Activated CD4-positive, CD25-positive, alpha-beta regulatory T cell treated with anti-CD3 and anti-CD28 coated beads, Interleukin-2, amount 50 U/mL, for 16 hours (primary cell): Measurements from ENCODE around the gene EPHB1.

Experiments used
- DNase-seq: peaks from one replicate; pipeline ENCODE4 v3.0.0-alpha.2; 2020; ENCODE audit warnings: low read depth, low spot score

The EPHB1 gene

GRCh38 chr3:135242285-135242684 lies 447.2 kb downstream of the EPHB1 start:
- no peak for DNase-seq

DNA sequence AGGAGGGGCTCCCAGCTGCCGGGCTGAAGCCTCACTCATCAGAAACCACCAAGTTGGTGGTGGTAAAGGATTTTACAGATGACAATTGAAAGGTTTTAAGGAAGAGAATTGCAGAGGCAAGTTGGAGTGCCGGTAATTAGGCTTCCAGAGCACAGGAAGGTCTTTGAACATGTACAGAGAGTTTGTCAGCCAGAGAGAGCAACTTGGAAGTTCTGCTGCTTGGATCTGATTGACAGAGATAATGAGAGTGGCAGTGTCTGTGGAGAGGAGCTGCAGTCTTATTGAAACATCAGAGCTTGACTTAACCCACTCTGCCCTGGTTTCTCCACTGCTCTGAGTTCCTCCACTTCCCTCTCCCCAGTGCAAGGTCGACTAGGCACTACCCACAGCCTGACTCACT lies 448.6 kb downstream of the EPHB1 start:
- no peak for DNase-seq

GRCh38 chr3:135246027-135246426 lies 451.0 kb downstream of the EPHB1 start:
- no peak for DNase-seq

GRCh38 chr3:135248213-135248612 lies 453.2 kb downstream of the EPHB1 start:
- DNase-seq = no peak

GRCh38 chr3:135249186-135249585 lies 454.1 kb downstream of the EPHB1 start:
- DNase-seq = no peak

- no peak for DNase-seq
Measured at GRCh38 chr3:135258916-135259315, 463.9 kb downstream of the EPHB1 start.

- no peak for DNase-seq
Measured at GRCh38 chr3:135260025-135260424, 465.0 kb downstream of the EPHB1 start.

GRCh38 chr3:135261214-135261775 lies 466.2 kb downstream of the EPHB1 start:
- no peak for DNase-seq

DNA sequence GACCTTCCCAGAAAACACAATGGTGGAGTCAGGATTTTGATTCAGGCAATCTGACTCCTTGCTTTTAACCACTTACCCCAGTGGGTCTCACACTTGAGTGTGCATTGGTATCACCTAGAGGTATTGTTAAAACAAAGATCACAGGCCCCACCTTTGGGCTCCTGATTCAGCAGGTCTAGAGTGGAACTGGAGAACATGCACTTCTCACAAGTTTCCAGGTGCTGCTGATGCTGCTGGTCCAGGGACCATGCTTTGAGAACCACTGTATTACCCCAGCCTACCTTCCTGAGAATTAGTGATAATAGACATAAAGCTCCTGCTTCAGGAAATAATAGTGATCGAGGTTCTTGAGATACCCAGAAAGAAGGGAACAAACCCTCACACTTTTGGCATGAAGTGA lies 466.9 kb downstream of the EPHB1 start:
- no peak for DNase-seq

- DNase-seq = no peak
Measured at GRCh38 chr3:135262441-135262840, 467.4 kb downstream of the EPHB1 start.

DNA sequence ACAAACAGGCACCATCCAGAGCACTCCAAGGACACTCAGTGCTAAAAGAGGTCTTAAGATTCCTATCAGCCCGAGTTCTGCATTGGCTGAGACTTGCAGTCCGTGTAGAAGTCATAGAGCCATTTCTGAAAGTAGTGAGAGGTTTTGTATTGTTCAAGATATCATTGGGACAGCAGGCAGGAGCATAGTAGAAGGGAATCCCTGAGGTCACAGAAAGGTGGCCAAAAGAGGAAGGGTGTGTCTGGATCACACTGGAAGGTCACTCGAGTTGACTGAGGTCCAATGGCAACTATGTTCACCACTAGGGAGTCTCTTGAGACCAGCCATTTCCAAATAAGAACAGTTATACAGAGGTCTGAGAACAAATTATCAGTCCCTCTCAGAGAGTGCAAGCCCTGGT lies 468.3 kb downstream of the EPHB1 start:
- no peak for DNase-seq

DNA sequence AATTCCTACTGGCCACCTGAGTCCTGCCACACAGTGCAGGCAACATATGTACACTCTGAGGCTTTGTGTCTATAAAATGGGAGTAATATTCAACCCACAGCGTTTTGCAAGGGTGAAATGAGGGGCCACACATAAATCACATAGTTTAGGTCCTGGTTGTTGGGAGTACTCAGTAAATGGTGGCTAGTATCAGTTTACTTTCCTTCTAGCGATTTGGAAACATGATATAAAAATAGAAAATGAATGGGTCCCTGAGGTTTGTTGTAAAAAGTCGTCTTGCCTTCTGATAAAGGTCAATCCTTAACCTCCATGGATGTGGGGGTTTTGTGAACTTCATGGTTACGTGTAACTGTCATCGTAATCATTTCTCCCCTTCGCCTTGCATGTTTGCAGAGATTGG lies 472.4 kb downstream of the EPHB1 start:
- DNase-seq = no peak

GRCh38 chr3:135268941-135269532 lies 474.0 kb downstream of the EPHB1 start:
- DNase-seq = no peak

DNA sequence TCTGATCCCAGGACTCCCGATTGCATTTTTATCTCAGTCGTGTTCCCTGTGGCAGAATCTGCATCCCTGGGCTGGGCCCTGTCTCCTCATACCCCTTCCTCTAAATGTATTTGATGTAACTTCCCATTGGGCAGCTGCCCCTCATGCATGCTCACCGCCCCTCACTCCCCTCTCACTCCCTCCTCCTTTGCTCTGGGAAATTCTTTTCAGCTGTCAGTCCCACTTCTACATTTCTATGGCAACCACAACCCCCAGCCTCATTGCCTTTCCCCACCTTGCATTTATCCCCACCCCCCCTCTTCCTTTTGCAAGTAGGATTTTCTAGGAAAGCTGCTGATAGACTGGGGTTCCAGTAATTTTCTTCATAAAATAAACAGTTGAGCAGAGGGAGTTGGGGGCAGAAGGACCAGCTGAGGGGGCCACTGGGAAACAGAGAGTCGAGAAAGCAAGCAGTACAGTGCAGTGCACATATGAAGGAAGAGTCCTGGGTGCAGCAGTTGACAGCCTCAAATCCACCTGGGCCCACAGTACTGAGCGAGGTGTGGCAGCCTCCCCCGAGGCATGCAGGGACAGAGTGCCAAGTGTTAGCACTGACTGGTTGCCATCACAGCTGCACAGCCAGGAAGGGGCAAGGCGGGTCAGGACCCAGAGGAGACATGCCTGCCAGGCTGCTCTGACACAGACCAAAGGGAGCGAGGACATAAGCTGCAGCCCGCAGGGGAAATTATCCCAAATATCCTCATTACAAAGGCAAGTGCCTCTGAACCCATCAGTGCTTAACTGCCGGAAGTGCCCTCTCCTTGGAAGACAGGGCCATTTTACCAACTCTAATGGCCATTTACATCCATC lies 476.3 kb downstream of the EPHB1 start:
- DNase-seq = no peak

DNA sequence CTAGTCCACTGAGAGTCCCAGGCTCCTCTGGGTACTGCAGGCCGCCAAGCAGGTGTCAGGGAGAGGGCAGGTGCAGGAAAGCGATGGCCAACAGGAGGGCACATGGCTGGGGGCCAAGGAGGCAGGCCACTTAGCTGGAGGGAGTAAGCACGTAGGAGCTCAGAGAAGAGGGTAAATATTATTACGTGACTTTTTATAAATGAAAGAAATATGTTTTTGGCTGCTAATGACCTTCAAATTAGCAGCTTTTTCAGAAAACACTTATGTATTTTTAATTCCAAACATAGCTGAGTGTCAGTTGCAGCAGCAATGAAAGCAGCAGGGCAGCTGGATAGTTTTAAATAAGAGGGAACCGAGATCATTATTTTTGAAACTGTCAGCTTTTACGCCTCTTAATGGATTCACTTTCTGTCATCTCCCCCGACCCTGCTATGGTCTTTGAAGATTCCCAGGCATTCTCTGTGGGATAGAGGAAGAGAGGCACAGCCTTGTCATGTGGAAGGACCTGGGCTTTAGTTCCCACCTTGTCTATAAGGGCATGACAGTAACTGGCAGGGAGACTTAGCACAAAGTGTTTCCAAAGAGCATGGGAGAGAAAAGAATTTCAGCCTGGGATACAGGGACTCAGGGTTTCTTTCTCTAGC lies 477.1 kb downstream of the EPHB1 start:
- no peak for DNase-seq

GRCh38 chr3:135292162-135292561 lies 497.1 kb downstream of the EPHB1 start:
- no peak for DNase-seq

GRCh38 chr3:135301670-135302069 lies 506.6 kb downstream of the EPHB1 start:
- DNase-seq = no peak

- DNase-seq = no peak
Measured at GRCh38 chr3:135304378-135304777, 509.3 kb downstream of the EPHB1 start.
